NCI-H2107 treated with DMSO at 0.1 percent for 48 hours (cell line): ENCODE data around the gene RNU1-3.
"Not testable (repeated sequence)": the region's sequence is repeated elsewhere in the genome, so short reads cannot be mapped to it uniquely, and the experiment has no call there.

Source experiments
- DNase-seq: peaks from one replicate; lab custom pipeline; 2025; ENCODE audit not compliant: unreplicated experiment; lab: John Stamatoyannopoulos, UW

The RNU1-3 gene

DNA sequence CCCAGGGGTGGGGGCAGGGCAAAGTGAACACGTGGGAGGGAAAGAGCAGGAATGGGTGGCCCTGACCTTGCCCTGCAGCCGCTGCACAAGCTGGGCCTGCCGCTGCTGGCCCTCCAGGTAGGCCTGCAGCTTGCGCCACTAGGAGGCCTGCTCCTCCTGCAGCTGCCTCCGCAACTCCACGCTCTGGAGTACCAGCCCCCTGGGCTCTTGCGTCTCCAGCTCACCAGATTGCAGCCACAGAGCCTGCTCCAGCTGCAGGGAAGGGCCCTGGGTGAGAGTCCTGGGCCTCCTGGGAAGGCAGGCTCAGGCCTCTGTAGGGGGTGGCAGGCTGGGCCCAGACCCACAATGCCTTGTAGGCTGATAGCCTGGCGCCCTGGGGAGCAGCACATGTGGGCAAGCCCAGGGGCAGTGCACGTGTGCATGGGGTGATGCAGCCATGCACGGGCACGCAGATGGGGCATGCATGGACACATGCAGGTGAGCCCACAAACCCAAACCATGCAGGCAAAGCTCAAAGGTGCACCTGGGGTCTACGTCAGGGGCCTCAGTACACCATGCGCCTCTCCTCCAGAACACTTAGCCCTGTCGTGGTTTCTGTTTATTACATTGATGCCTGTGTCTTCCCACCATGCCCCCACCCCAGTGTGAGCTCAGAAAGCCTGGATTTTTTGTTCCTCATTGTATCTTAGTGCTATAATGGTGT, 9.6 kb downstream of the RNU1-3 start:
- DNase-seq, result not testable (repeated sequence)

DNA sequence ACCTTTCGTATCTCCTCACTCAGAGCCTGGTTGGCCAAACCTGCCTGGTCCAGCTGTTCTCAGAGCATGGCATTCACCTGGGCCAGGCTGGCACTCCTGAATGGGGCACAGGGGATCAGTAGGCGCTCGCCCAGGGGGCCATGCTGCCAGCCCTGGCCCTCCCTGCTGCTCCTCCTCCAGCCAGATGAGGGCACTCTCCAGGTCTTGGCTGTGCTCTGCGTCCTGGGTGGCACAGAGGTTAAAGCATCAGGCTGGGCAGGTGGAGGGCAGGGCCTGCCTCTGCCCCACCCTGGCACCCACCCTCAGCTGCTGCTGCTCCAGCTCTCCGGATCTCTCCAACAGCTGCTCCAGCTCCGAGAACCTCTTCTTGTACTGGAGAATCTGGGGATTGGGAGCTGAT, 10.2 kb downstream of the RNU1-3 start:
- not testable (repeated sequence) for DNase-seq

GRCh38 chr1:16651560-16651959, 15.2 kb downstream of the RNU1-3 start:
- DNase-seq, result not testable (repeated sequence)

GRCh38 chr1:16649960-16650359, 16.8 kb downstream of the RNU1-3 start:
- DNase-seq, result not testable (repeated sequence)

DNA sequence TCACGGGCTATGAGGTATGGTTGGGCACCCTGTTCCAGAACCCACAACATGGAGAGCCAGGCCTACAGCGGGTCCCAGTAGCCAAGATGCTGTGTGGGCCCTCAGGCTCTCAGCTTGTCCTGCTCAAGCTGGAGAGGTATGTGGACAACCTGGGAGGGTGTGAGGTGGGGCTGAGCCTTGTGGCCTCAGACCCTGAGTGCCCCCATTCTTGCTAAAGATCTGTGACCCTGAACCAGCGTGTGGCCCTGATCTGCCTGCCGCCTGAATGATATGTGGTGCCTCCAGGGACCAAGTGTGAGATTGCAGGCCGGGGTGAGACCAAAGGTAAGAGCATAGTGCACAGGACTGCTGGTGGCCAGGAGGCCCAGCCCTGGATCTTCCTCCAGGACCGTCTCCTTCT, 17.4 kb downstream of the RNU1-3 start:
- not testable (repeated sequence) for DNase-seq

DNA sequence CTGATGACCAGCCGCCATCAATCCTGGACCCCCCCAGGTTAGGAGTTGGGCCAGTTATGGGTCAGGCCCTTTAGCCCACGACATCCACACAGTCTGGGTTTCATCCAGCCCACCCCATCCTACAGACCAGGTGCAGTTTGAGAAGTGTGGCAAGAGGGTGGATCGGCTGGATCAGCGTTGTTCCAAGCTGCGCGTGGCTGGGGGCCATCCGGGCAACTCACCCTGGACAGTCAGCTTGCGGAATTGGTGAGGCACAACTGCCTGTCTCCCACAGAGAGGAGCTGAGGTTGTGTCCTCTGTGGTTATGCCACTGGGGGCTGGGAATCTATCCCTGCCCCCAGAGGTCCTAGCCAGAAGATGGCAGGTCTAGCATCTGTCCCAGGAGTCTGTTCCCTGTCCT, 18.0 kb downstream of the RNU1-3 start:
- DNase-seq, result not testable (repeated sequence)

DNA sequence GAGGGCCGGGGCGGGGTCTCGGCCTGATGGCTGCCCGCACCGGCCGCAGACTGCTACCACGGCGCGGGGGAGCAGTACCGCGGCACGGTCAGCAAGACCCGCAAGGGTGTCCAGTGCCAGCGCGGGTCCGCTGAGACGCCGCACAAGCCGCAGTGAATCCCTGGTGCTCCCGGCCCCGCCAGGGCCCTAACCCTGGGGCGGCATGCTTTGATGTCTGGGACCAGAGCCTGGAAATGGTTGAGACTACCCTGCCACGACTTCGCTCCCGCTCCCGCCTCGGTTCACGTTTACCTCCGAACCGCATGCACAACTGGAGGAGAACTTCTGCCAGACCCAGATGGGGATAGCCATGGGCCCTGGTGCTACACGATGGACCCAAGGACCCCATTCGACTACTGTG, 18.5 kb downstream of the RNU1-3 start:
- DNase-seq, result not testable (repeated sequence)

- DNase-seq, result not testable (repeated sequence)
Observed at GRCh38 chr1:16647179-16648176, 19.3 kb downstream of the RNU1-3 start.

- DNase-seq, result not testable (repeated sequence)
Observed at GRCh38 chr1:16646716-16647115, 20.0 kb downstream of the RNU1-3 start.

DNA sequence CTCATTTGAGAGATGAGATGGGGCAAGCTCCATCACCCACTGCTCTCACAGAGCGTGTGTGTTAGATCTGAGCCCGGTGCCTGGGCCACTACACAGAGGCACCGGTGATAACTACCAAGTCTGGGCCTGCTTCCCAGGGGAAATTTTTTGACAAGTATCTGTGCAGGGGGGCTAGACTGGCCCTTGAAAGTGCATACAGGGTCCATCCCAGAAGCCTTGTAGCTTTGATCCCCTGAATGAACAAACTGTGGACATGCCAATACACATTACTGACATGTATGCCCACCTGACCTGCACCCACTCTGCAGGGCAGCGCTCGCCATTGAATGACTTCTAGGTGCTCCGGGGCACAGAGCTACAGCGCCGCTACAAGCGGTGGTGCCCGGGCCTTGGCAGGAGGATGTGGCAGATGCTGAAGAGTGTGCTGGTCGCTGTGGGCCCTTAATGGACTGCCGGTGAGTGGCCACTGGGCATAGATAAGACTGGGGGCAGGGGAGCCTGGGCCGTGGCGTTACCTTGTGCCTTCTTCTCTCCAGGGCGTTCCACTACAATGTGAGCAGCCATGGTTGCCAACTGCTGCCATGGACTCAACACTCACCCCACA, 20.6 kb downstream of the RNU1-3 start:
- not testable (repeated sequence) for DNase-seq

DNA sequence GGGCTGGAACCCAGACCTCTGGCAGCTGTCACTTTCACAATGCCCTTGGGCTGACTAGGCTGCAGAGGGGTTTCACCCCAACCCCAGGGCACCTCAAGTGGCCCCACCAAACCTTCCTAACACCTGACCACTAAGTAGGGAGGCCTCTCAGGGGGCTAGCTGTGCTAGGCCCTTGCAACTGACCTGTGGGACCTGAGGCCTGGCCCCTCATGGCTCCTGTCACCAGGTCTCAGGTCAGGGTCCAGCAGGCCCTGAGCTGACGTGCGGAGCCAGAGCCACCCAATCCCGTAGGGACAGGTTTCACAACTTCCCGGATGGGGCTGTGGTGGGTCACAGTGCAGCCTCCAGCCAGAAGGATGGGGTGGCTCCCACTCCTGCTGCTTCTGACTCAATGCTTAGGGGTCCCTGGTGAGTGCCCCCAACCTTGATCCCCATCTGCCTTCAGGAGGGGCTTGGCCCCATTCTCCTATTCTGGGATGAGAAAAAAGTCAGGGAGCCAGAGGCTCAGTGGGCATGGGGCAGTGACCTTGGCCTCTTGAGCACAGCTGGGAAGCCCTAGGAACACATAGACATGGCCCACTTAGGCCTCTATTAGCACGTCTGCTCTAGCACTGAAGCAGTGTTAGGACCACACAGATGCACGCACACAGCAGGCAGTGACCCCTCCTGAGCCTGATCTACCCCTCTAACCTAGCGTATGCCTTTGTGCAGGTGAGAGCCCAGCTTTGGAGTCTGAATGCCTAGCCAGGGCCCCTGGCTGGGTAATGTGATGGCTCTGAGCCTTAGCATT, 21.3 kb downstream of the RNU1-3 start:
- DNase-seq, result not testable (repeated sequence)

GRCh38 chr1:16644482-16645270, 22.1 kb downstream of the RNU1-3 start:
- DNase-seq, result peak; percentile 97

DNA sequence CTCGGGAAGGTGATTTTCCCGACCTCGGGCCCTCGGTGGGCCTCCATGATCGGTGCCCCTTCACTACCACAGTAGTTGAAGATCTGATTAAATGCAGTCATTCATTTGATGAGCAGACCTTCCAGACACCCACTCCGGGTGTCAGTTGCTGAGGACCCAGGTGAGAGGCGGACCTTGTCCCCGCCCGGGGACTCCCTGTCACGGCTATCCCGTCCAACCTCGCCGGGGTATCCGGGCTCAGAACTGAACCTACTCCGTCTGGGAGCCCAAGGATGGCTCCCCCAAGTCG, 22.6 kb downstream of the RNU1-3 start:
- DNase-seq, result no peak

DNA sequence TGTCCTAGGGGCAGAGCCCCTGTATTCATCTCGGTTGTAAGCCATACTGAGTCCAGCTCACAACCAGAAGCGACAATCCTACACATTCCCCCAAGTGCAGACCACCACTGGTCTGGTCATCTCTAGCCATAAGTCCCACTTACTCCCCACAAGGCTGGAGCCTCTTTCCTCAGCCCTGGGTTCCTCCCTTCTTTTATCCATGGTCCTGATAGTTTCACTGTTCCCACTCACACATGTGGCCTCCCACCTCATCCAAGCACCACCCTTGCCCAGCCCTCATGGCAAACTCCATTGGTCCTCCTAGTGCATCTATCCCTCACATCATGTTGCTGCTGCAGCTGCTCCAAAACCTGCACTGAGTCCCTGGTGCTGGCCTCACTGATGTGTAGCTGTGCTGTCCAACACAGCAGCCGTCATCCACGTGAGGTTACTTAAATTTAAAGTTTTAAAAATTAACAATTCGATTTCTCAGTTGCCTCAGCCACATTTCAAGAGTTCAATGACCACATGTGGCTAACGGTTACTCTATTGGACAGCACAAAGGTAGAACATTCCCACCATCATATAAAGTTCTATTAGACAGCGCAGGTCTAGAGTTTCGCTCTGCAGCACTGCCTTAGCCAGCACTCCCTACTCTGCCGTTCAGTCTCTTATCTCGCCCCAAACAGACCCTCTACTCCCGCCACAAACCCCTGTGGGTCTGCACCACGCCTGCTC, 23.1 kb downstream of the RNU1-3 start:
- not testable (repeated sequence) for DNase-seq

GRCh38 chr1:16643001-16643411, 23.7 kb downstream of the RNU1-3 start:
- DNase-seq, result not testable (repeated sequence)

DNA sequence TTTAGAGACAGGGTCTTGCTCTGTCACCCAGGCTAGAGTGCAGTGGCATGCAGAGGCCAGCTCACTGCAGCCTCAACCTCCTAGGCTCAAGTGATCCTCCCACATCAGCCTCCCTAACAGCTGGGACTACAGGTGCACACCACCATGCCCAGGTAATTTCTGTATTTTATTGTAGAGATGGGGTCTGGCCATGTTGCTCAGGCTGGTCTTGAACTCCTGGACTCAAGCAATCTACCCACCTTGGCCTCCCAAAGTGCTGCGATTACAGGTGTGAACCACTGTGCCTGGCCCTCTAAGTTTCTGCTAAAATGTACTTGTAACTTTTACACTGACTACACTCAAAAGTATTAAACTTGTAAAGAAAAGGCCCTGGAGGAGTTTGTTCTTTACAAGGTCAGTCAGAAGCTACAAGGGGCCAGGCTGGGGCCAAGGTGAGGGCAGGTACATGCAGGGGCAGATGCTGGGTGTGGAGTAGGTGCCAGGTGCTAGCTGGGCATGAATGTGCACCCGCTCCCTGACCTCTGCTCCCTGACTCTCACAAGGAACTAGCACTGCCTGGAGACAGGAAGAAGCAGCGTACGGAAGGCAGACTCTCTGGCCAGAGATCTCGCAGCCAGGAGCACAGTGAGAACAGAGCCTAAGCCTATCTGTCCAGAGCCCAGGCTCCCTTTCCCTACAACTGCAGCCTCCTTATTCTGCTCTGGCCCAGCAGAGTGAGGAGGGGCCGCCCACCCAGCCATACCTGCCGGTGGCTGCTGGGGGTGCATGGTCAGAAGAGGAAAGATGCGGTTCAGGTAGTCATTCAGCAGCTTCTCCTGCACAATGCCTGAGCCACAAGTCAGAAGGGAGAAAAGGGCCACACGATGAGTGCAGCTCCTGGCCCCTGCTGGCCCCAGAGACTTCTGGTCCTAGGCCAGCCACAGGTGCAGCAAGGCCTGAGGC, 24.5 kb downstream of the RNU1-3 start:
- DNase-seq, result not testable (repeated sequence)

DNA sequence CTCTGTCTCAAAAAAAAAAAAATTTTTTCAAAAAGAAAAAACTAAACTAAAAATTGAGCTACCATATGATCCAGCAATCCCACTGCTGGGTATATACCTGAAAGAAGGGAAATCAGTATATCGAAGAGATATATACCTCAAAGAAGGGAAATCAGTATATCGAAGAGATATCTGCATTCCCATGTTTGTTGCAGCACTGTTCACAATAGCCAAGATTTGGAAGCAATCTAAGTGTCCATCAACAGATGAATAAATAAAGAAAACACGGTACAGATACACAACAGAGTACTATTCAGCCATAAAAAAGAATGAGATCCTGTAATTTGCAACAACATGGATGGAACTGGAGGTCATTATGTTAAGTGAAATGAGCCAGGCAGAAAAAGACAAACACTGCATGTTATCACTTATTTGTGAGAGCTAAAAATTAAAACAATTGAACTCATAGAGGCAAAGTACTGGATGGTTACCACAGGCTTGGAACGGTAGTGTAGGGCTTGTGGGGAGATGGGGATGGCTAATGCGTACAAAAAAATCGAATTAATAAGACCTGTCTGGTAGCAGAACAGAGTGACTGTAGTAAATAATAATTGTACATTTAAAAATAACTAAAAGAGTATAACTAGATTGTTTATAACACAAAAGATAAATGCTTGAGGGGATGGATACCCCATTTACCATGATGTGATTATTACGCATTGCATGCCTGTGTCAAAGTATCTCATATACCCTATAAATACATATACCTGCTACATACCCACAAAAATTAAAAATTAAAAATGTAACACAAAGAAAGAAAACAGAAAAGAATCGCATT, 25.4 kb downstream of the RNU1-3 start:
- DNase-seq, result not testable (repeated sequence)
